ENCODE data around the gene TGFB2.
A peak's percentile ranks its signal among the peaks of the same experiment; 100 is the strongest.

The TGFB2 gene

GRCh38 chr1:218352075-218352438, 6.9 kb downstream of the TGFB2 start:
- DNase-seq: no peak
- in situ Hi-C loops (cut with HindIII; ENCODE audit: low pct_ligation_motif_present, low pct_unique_long_range_greater_than_20kb, low sequenced_read_pairs): no loop called here

GRCh38 chr1:218353656-218354055, 8.5 kb downstream of the TGFB2 start:
- DNase-seq: no peak
- in situ Hi-C loops (cut with HindIII; ENCODE audit: low pct_ligation_motif_present, low pct_unique_long_range_greater_than_20kb, low sequenced_read_pairs): no loop called here

GRCh38 chr1:218355278-218355677, 10.1 kb downstream of the TGFB2 start:
- in situ Hi-C loops (cut with HindIII; ENCODE audit: low pct_ligation_motif_present, low pct_unique_long_range_greater_than_20kb, low sequenced_read_pairs): no loop called here
- DNase-seq: no peak

DNA sequence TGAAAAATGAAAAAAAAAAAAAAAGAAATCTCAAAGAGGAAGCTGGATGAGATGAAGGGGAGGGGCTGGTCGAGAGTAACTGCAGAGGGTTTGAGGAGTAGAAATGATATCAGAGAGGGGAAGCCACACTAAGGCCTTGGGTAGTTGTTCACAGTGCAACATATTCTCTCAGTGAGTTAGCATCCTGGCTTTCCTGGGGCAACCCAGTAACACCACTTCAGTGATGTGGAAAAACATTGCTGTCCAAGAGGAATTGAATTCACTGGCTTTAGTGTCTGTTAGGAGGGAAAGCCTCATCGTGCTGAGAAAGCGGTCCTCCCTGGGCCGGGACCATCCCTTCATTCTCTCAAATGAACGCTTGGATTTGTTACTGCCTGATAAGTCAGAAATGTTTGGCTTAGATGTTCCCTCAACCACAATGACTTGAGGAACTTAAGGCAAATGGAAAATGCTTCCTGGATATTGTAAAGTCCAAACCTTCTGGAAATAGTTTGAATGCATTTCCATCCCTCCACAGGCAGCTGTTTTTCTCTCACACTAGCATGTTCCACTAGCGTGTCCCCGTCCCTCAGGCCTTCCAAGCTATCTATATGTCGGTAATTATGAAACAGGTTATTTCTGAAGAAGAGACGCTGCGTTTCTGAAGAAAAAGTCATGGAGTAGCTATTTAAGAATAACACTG, 12.2 kb downstream of the TGFB2 start:
- no peak for DNase-seq
- in situ Hi-C loops (cut with HindIII; ENCODE audit: low pct_ligation_motif_present, low pct_unique_long_range_greater_than_20kb, low sequenced_read_pairs): no loop called here

GRCh38 chr1:218357893-218358232, 12.7 kb downstream of the TGFB2 start:
- in situ Hi-C loops (cut with HindIII; ENCODE audit: low pct_ligation_motif_present, low pct_unique_long_range_greater_than_20kb, low sequenced_read_pairs): no loop called here
- no peak for DNase-seq

DNA sequence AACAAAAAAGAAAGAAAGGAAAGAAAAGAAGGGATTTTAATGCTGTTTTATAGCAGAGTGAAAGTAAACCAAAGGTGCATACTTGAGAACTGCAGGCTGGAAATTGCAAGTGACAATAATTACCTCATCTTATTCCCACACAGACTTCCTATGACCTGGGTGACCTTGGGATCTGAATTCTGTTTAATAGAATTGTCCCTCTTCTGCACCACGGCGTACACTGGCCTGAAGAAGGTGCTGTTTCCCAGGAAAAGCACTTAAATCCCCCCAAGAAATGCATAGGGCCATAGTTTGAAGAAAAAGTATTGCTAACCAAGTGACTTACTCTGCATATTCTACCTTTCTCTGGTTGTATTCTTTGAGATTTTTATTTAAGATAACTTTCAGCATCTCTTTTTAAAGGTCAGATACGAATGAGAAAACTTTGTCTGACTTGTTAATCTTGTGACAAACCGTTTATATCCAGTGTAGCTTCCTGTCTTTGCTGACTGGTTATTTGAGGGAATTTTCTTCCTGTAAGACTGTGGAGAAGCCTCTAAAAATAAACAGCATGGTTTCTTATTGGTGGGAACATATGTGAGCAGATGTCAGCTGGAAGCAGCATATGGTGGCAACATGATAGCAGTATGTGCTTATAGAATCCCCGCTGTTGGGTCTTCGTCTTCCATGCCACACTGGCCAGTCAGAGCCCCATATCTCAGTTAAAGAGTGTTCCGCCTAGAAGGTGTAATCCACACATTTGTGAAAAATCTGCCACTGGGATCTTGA, 16.3 kb downstream of the TGFB2 start:
- in situ Hi-C loops (cut with HindIII; ENCODE audit: low pct_ligation_motif_present, low pct_unique_long_range_greater_than_20kb, low sequenced_read_pairs): no loop called here
- peak; percentile 74 for DNase-seq

DNA sequence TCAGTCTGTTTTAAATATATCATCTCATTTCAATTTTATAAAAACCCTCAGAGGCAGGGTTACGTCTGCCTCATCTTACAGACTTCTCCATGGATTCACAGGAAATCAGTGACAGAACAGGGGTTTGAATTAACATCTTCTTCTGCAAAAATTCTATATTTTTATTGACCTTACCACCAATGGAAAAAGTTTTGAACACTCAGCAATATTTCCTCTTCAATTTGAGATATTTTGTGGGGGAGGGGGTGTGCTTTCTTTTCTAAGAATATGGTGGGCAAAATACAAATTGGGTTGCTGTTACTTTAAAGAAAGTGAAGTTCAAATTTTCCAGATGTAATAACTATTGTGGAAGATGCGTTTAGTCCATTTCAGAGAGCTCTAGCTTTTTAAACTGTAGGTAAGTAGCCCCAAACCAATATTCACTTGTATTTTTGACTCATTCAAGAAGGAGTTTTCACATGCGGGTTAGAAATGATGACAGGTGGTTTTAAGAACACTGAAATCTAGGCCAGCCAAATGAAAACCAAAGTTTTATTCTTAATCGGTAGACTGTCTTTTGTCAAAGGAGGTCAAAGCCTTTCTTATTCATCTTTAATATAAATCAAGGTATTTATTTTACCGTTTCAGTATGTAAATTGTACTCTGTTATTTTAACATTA, 17.4 kb downstream of the TGFB2 start:
- in situ Hi-C loops (cut with HindIII; ENCODE audit: low pct_ligation_motif_present, low pct_unique_long_range_greater_than_20kb, low sequenced_read_pairs): no loop called here

GRCh38 chr1:218363141-218363540, 18.0 kb downstream of the TGFB2 start:
- in situ Hi-C loops (cut with HindIII; ENCODE audit: low pct_ligation_motif_present, low pct_unique_long_range_greater_than_20kb, low sequenced_read_pairs): no loop called here
- DNase-seq: no peak

More for the DNA sequence above, 17.4 kb downstream of the TGFB2 start:
- no peak for DNase-seq

DNA sequence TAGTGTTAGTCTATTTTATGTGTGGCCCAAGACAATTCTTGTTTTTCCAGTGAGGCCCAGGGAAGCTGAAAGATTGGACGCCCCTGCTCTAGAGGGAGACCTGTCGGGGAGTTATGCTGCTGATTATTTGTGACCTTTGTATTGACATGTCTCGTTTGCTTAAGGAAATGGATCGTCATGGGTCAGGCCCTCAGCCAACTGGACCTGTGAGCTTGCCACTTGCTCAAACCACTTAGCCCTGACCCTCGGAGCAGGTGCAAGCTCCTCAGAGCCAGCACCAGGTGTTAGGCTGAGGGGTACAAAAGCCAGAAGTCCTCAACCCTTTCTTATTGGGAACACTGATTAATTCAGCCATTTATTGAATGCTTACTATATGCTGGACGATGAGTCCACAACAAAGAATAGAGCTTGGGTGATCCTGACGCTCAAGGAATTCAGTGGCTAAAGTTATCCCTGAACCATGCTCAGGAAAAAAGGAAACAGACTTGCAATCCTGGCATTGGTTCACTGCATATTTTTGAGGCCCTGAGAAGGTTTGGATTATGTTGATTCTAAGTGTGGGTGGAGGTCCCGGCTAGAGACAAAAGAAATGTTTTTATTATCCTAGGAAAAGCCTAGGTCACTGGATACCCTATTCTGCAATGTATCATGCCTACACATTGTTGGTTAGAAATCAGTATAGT, 19.0 kb downstream of the TGFB2 start:
- in situ Hi-C loops (cut with HindIII; ENCODE audit: low pct_ligation_motif_present, low pct_unique_long_range_greater_than_20kb, low sequenced_read_pairs): no loop called here
- no peak for DNase-seq

GRCh38 chr1:218365226-218365999, 20.3 kb downstream of the TGFB2 start:
- in situ Hi-C loops (cut with HindIII; ENCODE audit: low pct_ligation_motif_present, low pct_unique_long_range_greater_than_20kb, low sequenced_read_pairs): no loop called here
- no peak for DNase-seq

- in situ Hi-C loops (cut with HindIII; ENCODE audit: low pct_ligation_motif_present, low pct_unique_long_range_greater_than_20kb, low sequenced_read_pairs): no loop called here
- peak; percentile 60 for DNase-seq
These were observed 21.4 kb downstream of the TGFB2 start for GRCh38 chr1:218366322-218367052.

DNA sequence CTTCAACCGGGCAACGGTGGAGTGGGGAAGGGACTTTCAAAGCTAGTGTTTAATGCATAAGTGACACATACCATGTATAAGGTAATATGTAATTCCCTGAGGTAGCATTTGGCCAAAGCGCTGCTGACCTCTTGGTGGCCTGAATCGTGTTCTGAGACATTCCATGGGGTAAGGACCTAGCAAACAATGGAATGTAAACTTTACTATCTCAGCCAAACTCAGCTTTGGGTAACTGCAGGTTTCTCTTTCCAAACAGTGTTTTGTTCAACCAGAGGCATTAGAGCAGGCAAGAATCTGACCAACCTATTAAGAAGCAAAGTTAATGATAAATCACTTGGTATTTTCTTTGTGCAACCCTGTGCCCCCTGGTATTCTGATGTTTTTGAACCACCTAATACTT, 22.0 kb downstream of the TGFB2 start:
- peak; percentile 95 for DNase-seq
- in situ Hi-C loops (cut with HindIII; ENCODE audit: low pct_ligation_motif_present, low pct_unique_long_range_greater_than_20kb, low sequenced_read_pairs): no loop called here

DNA sequence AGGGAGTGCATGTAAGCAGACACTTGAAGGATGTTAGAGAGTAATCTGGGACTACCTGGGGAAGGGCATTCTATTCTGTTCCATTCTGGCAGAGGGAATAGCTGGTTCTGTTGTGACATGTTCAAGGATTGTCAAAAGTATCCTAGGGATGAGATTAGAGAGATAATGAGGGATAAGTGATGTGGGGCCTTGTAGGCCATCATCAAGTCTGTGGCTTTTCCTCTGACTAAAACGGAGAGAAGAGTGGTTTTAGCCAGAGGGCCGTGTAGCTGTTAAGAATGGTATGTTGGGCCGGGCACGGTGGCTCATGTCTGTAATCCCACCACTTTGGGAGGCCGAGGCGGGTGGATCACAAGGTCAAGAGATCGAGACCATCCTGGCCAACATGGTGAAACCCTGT, 23.6 kb downstream of the TGFB2 start:
- no peak for DNase-seq
- in situ Hi-C loops (cut with HindIII; ENCODE audit: low pct_ligation_motif_present, low pct_unique_long_range_greater_than_20kb, low sequenced_read_pairs): no loop called here

DNA sequence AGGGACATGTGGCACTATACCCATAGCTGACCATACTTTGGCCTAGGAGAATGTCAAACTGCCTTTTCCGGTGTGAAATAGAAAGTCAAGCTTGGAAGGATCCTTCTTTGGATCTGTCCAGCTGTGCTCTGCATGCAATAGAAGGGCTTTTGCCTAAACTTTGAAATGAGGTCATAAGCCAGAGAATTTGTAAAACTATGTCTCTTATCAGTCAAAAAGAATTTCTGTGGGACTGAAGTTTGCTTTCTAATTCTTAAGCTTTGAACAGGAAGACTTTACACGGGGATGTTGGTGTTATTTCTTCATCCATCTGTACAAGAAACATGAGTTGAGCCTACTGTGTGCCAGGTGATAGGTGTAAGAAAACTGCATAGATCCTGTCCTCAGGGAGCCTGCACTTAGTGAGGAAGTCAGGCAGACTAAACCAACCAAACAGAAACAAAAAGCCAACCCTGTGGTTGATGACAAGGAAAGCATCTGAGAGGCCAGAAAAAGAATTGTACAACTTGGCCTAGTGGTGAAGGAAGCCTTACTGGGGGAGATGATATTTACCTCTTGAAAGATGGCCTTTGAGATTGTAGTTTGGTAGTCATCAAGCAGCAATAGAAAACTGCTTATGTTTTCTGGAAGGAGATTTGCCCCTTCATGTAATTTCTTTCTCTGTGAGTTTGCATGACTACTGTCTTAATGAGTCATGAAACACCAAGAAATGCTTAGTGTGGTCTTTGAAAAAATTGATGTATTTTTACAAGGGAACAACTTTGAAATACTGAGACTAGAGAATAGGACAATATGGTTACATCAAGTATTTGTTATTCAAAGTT, 24.8 kb downstream of the TGFB2 start:
- no peak for DNase-seq
- in situ Hi-C loops (cut with HindIII; ENCODE audit: low pct_ligation_motif_present, low pct_unique_long_range_greater_than_20kb, low sequenced_read_pairs): no loop called here

DNA sequence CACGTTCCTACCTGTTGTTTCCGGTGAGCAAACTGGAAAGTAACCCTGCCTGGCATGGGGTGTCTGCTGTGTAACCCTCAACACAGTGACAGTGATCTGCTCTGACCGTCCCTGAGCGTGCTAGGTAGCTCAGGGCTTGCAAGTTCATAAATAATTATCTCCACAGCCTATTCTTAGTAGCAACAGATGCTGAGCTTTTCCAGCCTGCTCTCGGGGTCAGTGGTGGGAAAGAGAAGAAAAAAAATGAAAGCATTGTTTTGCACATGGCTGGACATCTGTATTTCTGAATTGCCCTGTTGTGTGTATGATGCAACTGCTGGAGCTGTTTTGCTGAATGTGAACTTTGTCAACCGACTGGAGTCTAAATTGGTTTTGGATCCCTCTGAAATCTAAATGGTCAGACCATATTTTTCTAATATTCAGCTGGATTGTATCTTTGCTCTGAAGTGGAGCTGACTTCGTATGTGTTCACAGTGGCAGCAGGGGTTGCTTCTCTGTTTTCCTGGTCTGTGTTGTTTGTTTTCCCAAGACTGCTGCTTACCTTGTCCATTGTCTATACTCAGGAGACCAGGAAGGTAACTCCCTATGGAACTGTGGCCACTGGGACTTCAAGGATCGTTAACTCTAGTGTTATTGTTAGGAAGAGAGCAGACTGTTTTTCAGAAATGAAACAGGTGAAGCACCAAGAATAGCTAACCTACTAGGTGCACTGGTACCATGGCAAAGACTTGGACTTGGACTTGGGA, 27.0 kb downstream of the TGFB2 start:
- DNase-seq: no peak
- in situ Hi-C loops (cut with HindIII; ENCODE audit: low pct_ligation_motif_present, low pct_unique_long_range_greater_than_20kb, low sequenced_read_pairs): no loop called here

DNA sequence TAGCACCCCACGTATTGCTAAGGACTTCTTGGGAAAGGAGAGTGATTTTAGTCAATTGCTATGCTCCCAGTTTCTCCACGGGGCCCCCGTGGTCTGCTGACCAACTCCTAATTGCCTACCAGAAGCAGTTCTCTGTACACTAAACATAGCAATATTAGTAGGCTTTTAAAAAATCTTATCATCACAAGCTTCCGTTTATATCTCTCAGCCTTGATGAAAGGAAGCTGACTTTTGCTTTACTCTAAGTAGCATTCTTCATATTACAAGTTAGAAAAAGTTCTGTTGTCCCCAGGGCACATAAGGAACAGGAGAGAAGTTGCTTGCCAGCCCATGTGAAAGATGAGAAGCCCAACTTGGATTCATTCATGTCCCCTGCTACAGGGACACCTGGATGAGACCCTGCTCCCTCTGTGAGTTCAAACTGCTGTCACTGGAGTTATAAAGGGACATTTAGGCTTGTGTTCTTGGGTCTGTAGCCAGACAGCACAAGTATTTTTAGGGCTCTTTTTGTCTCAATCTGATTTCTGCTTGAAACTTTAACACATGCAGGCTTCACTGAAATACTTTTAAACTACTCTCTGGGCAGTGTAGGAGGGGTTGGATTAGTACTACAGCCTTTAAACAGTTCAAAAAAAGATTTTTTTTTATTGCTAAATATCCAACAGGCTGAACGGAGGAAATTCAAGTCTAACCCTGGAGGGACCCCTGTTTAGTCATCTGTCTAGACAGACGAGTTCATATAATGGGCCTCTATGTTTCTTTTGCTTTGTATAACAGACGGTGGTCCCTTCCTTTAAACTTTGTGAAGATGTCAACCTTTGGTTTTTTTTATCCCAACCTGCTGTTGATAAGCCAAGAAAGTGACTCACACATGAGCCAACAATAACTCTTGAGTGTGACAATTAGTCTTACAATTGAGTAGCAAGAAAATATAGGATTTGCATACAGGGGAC, 29.5 kb downstream of the TGFB2 start:
- in situ Hi-C loops (cut with HindIII; ENCODE audit: low pct_ligation_motif_present, low pct_unique_long_range_greater_than_20kb, low sequenced_read_pairs): no loop called here
- peak; percentile 39 for DNase-seq
